Measurements from ENCODE around the gene CEL.

Gene CEL

GRCh38 chr9:133102190-133103021, 40.6 kb downstream of the CEL start:
- DNase-seq (ENCODE audit: low read depth in 3 of 3, low spot score in 1 of 3) = no peak

GRCh38 chr9:133103183-133103986, 41.6 kb downstream of the CEL start:
- DNase-seq (ENCODE audit: low read depth in 3 of 3, low spot score in 1 of 3) = peak in 1 of 3 donors; percentile 37

- DNase-seq (ENCODE audit: low read depth in 3 of 3, low spot score in 1 of 3) = no peak
Observed at GRCh38 chr9:133103987-133104505, 42.3 kb downstream of the CEL start.

- DNase-seq (ENCODE audit: low read depth in 3 of 3, low spot score in 1 of 3) = no peak
Observed at GRCh38 chr9:133104718-133105460, 43.1 kb downstream of the CEL start.

- DNase-seq (ENCODE audit: low read depth in 3 of 3, low spot score in 1 of 3) = no peak
Observed at GRCh38 chr9:133105461-133105770, 43.6 kb downstream of the CEL start.

GRCh38 chr9:133106511-133107244, 44.9 kb downstream of the CEL start:
- no peak for DNase-seq (ENCODE audit: low read depth in 3 of 3, low spot score in 1 of 3)

GRCh38 chr9:133107245-133107722, 45.5 kb downstream of the CEL start:
- DNase-seq (ENCODE audit: low read depth in 3 of 3, low spot score in 1 of 3) = no peak

GRCh38 chr9:133107961-133108793, 46.4 kb downstream of the CEL start:
- no peak for DNase-seq (ENCODE audit: low read depth in 3 of 3, low spot score in 1 of 3)

GRCh38 chr9:133108794-133109641, 47.2 kb downstream of the CEL start:
- no peak for DNase-seq (ENCODE audit: low read depth in 3 of 3, low spot score in 1 of 3)

- no peak for DNase-seq (ENCODE audit: low read depth in 3 of 3, low spot score in 1 of 3)
Observed at GRCh38 chr9:133109931-133110650, 48.3 kb downstream of the CEL start.

- no peak for DNase-seq (ENCODE audit: low read depth in 3 of 3, low spot score in 1 of 3)
Observed at GRCh38 chr9:133111808-133112662, 50.3 kb downstream of the CEL start.

- no peak for DNase-seq (ENCODE audit: low read depth in 3 of 3, low spot score in 1 of 3)
Observed at GRCh38 chr9:133112663-133113026, 50.9 kb downstream of the CEL start.

GRCh38 chr9:133113163-133113948, 51.6 kb downstream of the CEL start:
- DNase-seq (ENCODE audit: low read depth in 3 of 3, low spot score in 1 of 3) = no peak

GRCh38 chr9:133113949-133114885, 52.4 kb downstream of the CEL start:
- no peak for DNase-seq (ENCODE audit: low read depth in 3 of 3, low spot score in 1 of 3)

- no peak for DNase-seq (ENCODE audit: low read depth in 3 of 3, low spot score in 1 of 3)
Observed at GRCh38 chr9:133114886-133115603, 53.3 kb downstream of the CEL start.

All from stimulated activated CD4-positive, alpha-beta T cell treated with anti-CD3 and anti-CD28 coated beads, TNF-alpha, amount 100 ng/mL, for 1 hour (primary cell).